Type B pancreatic cell (in vitro differentiated cells): ENCODE measurements around the gene TSPYL4. TPM values are rescaled to one million over a fixed set of nuclear protein-coding genes. Genes with fewer than 3 reads are reported as not detected.

Source experiments
- DNase-seq: peaks from one replicate; pipeline ENCODE4 v3.0.0; 2021; ENCODE audit warnings: mixed read lengths; ENCODE audit not compliant: unreplicated experiment; ENCODE audit errors: extremely low spot score
- H3K27ac Mint-ChIP-seq: 2 replicates; pipeline ENCODE4 v1.8.0; 2021; ENCODE audit warnings: mild to moderate bottlenecking, mixed read lengths
- H3K27me3 Mint-ChIP-seq: 2 replicates; pipeline ENCODE4 v1.8.0; 2021; ENCODE audit warnings: mixed read lengths
- H3K36me3 Mint-ChIP-seq: 2 replicates; pipeline ENCODE4 v1.8.0; 2021; ENCODE audit warnings: mixed read lengths
- H3K4me1 Mint-ChIP-seq: one replicate; pipeline ENCODE4 v1.8.0; 2021; ENCODE audit warnings: mixed read lengths; ENCODE audit not compliant: unreplicated experiment
- H3K4me3 Mint-ChIP-seq: 2 replicates; pipeline ENCODE4 v1.8.0; 2021; ENCODE audit warnings: mild to moderate bottlenecking, mixed read lengths
- H3K9me3 Mint-ChIP-seq: 2 replicates; pipeline ENCODE4 v1.8.0; 2021; ENCODE audit warnings: mixed read lengths
- total RNA-seq: library from RNA; stranded (reverse); gene quantifications from 2 replicates; pipeline ENCODE4 v1.2.1, GENCODE V29; 2021; ENCODE audit warnings: low replicate concordance
- TF ChIP-seq, protein P1 (sequence below): fragments of 200-600 bp; sonication (generic); conservative IDR thresholded peaks from 2 replicates; pipeline ENCODE4 v1.5.0; 2021; ENCODE audit warnings: antibody characterized with exemption, mild to moderate bottlenecking

TSPYL4 gene
- total RNA-seq, 1 donor from 2014 or later = 46.7 TPM

- TF ChIP-seq, protein P1, sequence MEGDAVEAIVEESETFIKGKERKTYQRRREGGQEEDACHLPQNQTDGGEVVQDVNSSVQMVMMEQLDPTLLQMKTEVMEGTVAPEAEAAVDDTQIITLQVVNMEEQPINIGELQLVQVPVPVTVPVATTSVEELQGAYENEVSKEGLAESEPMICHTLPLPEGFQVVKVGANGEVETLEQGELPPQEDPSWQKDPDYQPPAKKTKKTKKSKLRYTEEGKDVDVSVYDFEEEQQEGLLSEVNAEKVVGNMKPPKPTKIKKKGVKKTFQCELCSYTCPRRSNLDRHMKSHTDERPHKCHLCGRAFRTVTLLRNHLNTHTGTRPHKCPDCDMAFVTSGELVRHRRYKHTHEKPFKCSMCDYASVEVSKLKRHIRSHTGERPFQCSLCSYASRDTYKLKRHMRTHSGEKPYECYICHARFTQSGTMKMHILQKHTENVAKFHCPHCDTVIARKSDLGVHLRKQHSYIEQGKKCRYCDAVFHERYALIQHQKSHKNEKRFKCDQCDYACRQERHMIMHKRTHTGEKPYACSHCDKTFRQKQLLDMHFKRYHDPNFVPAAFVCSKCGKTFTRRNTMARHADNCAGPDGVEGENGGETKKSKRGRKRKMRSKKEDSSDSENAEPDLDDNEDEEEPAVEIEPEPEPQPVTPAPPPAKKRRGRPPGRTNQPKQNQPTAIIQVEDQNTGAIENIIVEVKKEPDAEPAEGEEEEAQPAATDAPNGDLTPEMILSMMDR = no peak
- DNase-seq = no peak
- Mint-ChIP-seq H3K36me3 (peaks cover 37% of the 10 kb centered on the region), H3K27ac (no peak overlapping the region), H3K4me1 (no peaks in the 10 kb centered on the region), H3K9me3 (peaks cover 8% of the 10 kb centered on the region), H3K4me3 (no peak overlapping the region), H3K27me3 (no peaks in the 10 kb centered on the region)
Measured at GRCh38 chr6:116258520-116258919, 4.6 kb upstream of the TSPYL4 start.

DNA sequence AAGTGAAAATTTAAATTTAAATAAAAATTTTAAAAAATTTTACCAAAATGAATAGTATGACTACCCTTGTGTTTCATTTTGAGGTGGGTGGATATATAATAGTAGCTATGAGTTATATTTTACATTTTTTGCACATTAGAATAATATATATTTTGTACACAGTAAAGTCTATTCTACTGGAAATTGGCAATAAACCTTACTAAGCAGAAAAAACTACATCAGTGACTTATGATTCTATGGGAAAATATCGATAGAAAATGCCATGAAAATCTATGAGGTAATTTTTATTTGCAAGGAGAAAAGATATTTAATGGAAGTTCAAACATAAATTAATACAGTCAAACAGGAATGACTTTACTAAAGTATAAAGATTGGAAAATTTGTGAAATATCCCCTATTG, 2.8 kb upstream of the TSPYL4 start:
- Mint-ChIP-seq H3K4me3 (no peak overlapping the region), H3K4me1 (peaks cover 8% of the 10 kb centered on the region), H3K27ac (no peak overlapping the region), H3K9me3 (no peaks in the 10 kb centered on the region), H3K27me3 (no peaks in the 10 kb centered on the region), H3K36me3 (peaks cover 28% of the 10 kb centered on the region)
- TF ChIP-seq, protein P1 = no peak
- DNase-seq = no peak

DNA sequence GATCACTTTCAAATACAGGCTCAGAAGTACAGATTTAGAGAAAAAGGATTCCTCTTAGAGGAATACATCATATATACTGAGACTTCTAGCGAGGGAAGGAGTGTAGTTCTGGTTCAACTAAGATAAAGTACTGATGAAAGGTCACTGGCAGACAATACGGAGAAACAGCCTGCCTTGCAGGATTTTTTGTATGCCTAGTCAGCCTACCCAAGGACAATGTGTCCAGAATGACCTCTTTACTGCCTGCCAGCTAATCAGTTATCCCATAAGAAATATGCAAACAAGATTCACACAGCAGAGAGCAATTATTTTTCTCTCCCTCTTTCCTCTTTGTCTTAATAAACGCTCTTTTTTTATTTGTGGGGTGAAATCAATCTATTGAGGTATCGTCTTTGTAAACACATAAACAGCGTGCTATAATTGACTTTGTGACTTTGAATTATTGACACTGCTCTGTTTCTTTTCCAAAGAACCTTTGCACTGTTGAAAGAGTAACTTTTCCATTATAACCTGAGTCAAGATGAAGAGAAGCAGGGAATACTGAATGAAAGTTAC, 1.4 kb upstream of the TSPYL4 start:
- Mint-ChIP-seq H3K4me3 (no peak overlapping the region), H3K27ac (no peak overlapping the region), H3K9me3 (no peaks in the 10 kb centered on the region), H3K36me3 (peaks cover 29% of the 10 kb centered on the region), H3K27me3 (no peaks in the 10 kb centered on the region), H3K4me1 (peaks cover 20% of the 10 kb centered on the region)
- no peak for DNase-seq
- TF ChIP-seq, protein P1 = no peak

GRCh38 chr6:116254297-116255056, 602 bp upstream of the TSPYL4 start:
- Mint-ChIP-seq H3K27ac (no peak overlapping the region), H3K27me3 (no peaks in the 10 kb centered on the region), H3K9me3 (no peaks in the 10 kb centered on the region), H3K4me1 (peaks cover 25% of the 10 kb centered on the region), H3K36me3 (peaks cover 26% of the 10 kb centered on the region), H3K4me3 (no peak overlapping the region)
- DNase-seq = no peak
- TF ChIP-seq, protein P1 = no peak

DNA sequence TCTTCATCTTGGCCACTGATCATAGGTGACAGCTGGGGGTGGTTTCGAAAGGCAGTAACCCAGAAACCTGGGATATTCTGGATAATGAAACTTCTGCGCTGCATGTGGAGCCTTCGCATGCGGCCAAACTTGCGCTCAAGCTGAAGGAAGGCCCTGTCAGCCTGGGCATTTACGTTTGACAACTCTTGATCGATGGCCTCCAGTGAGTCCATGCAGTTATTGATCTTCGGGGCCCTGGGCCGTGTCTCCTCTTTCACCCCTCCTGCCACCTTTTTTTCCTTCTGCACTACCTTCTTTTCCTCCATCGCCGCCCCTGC, 729 bp downstream of the TSPYL4 start:
- no peaks in the 10 kb centered on the region for H3K9me3 Mint-ChIP-seq
- no peak for DNase-seq
- no peaks in the 10 kb centered on the region for H3K27me3 Mint-ChIP-seq
- no peak overlapping the region for H3K27ac Mint-ChIP-seq
- peaks cover 24% of the 10 kb centered on the region for H3K36me3 Mint-ChIP-seq
- no peak overlapping the region for H3K4me3 Mint-ChIP-seq
- peaks cover 34% of the 10 kb centered on the region for H3K4me1 Mint-ChIP-seq
- TF ChIP-seq, protein P1 = no peak
